UCSD-AML1 (cell line): Measurements from ENCODE around the gene ASB9.
A peak's percentile ranks its signal among the peaks of the same experiment; 100 is the strongest.
"Not testable (repeated sequence)": the region's sequence is repeated elsewhere in the genome, so short reads cannot be mapped to it uniquely, and the experiment has no call there.

Experiments used
- DNase-seq: peaks from one replicate; lab custom pipeline; 2025; ENCODE audit not compliant: unreplicated experiment; lab: John Stamatoyannopoulos, UW

The ASB9 gene, protein sequence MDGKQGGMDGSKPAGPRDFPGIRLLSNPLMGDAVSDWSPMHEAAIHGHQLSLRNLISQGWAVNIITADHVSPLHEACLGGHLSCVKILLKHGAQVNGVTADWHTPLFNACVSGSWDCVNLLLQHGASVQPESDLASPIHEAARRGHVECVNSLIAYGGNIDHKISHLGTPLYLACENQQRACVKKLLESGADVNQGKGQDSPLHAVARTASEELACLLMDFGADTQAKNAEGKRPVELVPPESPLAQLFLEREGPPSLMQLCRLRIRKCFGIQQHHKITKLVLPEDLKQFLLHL

GRCh38 chrX:15269618-15270521 is at the start of gene ASB9:
TSS of gene ASB9 (minus strand) at chrX:15270083. CDS start at chrX:15269874, 209 bp downstream.
- peak; percentile 48 for DNase-seq

DNA sequence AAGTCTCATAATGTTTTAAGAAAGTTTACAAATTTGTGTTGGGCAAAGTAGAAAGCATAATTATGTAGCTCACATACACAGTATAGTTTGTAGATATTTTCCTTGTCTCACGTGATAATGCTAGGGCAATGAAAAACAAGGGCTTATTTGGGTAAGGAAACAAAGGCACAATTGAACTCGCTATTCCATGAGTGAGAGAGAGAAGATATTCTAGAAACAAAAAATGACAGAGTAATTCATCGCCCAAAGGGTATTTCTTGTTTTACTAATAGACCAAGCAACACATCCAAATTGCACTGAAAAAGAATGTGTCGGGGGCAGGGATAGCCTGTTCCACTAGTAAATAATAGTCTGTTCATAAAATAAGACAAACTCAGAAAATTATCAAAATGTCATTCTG is 49.2 kb upstream of the ASB9 start:
- DNase-seq = no peak

- DNase-seq = no peak
Measured at GRCh38 chrX:15315509-15315908, 45.6 kb upstream of the ASB9 start, which contains the start of gene ASB11. TSS of gene ASB11 (minus strand) at chrX:15315640. CDS start at chrX:15315605, 35 bp downstream.

DNA sequence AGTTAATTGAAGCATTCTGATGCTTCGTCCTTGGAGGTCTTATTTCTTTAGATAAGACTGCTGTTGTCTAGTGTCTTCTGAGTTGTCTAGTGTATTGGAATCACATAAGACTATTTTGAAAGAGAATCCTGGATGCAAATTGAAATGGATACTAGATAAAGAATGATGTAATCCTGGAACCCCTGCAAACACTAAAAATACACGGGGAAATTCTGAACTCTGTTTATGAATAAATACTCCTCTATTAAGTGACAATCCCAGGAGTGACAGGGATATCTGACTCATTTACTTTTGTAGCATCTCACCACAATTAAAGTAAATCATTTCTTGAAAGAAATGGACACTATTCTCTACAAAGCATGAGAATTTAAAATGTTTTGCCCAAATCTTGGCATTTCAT is 44.6 kb upstream of the ASB9 start:
- DNase-seq = no peak

DNA sequence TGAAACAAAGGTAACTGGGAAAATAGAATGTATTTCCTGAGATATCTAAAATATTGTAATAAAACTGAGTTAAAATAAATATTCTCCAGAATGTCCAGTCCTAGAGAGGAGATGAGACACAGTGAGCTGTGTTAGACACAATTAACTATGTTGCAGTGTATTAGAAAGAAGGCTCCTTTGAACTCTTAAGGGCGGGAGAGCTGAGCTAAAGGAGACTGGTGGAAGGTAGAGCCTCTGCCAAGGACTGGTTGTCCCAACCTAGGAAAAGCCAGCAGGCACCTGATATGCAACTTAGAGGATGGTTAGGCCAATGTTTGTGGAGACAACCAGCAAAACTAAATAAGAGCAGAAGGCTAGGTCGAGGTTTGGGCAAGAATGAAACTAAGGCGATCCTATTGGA is 41.2 kb upstream of the ASB9 start:
- no peak for DNase-seq

DNA sequence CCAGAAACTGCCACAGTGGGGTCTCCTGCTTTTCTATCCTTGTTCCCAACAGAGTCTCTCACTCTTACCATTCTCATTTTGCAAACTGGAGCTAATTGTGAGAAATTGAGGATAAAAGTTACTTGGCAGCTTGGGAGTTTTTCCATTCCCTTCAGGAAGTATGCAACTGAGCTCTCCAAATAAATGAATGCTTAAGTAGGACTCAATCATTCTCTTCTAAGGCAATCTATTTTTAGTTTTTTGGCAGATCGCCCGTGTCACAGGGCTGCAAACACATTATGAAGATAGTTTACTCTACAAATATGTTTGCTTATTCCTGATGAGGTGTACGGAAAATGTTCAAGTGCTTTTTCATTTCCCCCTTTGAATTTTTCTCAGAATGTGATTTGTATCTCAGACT is 40.2 kb upstream of the ASB9 start:
- DNase-seq = no peak

DNA sequence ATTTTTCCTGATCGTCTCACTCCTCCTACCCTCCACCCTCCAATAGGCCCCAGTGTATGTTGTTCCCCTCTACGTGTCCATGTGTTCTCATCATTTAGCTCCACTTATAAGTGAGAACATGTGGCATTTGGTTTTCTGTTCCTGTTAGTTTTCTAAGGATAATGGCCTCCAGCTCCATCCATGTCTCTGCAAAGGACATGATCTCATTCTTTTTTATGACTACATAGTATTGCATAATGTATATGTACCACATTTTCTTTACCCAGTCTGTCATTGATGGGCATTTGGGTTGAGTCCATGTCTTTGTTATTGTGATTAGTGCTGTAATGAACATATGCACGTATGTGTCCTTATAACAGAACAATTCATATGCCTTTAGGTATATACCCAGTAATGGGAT is 36.0 kb upstream of the ASB9 start:
- not testable (repeated sequence) for DNase-seq

DNA sequence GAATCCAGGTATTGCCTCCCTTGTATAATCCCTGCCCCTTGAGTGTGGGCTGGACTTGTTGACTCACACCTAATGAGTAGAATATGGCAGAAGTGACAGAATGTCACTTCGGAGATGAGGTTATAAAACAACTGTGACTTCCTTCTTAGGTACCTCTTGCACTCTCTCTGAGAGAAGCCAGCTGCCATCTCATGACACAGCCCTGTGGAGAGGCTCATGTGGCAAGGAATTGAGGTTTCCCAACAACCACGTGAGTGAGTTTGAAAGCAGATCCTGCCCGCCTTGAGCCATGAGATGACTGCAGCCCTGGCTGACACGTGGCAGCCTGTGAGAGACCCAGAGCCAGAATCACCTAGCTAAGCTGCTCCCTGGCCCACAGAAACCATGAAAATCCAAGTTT is 32.0 kb upstream of the ASB9 start:
- DNase-seq = peak; percentile 16

DNA sequence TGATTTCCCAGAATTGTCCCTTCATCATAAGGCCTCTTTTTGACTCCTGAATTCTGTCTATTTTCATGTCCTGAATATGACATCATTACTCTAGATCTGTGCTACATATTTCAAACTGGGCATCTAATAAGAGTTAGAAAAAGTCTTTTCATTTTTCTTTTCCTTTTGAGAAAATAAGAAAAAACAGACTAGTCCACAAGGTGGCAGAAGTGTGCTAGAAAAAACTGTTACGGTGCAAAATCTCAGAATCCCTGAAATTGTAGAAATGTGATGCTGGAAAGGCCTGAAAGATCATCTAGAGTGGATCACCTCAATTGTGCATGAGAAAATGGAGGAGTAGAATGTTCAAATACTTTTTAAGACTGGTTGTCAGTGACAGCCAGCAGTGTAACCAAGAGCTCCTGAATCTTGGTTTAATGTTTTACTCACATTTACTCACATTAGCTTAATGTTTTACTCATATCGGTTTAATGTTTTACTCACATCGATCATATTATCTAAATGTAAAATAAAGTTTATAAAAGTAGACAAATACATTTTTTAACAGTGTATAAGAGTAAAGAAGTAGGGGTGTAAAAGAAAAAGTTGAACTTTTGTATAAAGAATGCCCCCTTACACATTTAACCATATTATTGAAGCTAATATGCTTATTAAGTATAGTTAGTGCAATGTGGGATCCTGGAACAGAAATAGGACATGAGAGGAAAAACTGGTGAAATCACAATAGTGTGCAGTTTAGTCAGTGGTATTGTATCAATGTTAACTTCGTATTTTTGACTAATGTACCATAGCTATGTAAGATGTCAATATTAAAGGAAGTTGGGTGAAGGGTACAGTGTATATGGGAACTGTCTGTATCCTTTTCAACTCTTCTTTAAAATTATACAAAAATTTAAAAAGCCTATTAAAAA is 30.3 kb upstream of the ASB9 start:
- no peak for DNase-seq

GRCh38 chrX:15298780-15299179 is 28.9 kb upstream of the ASB9 start:
- no peak for DNase-seq

GRCh38 chrX:15298201-15298600 is 28.3 kb upstream of the ASB9 start:
- no peak for DNase-seq

- DNase-seq = no peak
Measured at GRCh38 chrX:15293451-15293850, 23.6 kb upstream of the ASB9 start.

DNA sequence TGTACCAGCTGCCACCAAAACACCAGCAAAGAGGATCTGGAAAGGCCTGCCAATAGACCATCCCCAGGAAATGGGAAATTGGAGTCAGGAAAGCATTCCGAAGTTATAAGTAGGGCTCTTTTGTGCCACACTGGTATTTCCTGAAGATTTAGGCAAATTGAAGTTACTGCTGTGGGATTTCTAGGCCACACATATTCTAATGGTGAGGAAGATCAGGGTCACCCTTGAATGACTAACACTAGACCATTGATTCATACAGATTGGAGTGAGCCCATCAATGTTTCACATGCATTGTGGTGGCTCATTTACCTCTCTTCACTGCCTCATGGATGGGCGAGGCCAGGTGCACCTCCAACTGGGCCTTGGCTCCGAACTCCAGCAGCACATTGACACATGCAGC is 23.0 kb upstream of the ASB9 start:
- no peak for DNase-seq

GRCh38 chrX:15277604-15278003 is 7.7 kb upstream of the ASB9 start:
- DNase-seq = no peak

DNA sequence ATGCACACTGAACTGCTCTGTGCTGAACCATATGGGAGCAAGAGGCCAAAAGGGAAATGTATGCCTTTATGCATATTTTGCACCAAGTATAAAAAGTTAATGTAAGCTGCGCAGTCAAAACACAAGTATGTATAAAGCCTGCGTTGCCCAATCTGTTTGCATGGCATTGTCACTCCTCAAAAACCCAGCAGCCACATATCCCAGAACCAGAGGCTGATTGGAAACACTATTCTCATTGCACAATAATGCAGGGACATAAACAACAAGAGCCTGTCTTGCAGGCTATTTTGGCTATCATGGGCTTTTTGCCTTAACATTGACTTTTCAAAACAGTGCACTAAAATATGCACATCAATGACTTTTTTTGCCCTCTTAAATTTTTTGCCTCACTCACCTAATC is 5.1 kb upstream of the ASB9 start:
- DNase-seq = no peak

- DNase-seq = not testable (repeated sequence)
Measured at GRCh38 chrX:15273275-15273674, 3.4 kb upstream of the ASB9 start.

- no peak for DNase-seq
Measured at GRCh38 chrX:15271757-15272156, 1.9 kb upstream of the ASB9 start.

- DNase-seq = no peak
Measured at GRCh38 chrX:15269120-15269519, 763 bp downstream of the ASB9 start.

DNA sequence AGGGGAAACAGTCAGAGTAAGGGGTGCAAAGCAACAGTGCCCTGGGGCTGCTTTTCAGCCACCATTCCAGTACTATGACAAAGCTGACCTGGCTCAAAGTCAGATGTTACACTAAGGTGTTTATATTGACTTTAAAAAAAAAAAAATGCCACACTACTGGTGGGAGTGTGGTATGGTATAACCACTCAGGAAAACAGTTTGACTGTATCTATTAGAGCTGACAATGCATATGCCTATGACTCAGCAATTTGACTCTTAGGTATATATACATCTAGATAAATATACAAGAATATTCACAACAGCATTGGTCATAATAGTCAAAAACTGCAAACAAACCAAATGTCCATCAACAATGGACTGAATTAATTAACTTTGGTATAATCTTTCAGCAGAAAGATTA is 15.0 kb downstream of the ASB9 start:
- no peak for DNase-seq

DNA sequence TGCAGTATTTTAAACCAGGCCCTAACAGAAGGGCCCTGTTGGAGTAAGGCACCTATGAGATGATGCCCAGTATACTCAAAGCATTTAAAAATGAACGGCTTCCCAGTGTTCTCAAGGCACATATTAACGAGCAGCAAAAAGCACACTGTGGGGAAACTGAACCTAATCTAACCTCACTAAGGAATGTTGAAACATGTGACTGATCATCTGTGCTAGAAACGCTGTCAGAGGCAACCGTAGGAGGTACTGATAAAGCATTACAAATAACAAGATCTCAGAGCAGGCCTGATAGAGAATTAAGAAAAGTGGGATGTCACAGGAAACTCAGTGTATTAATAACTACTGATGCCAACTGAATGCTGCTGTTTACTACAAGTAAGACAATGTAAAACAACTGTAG is 24.0 kb downstream of the ASB9 start:
- DNase-seq = no peak

DNA sequence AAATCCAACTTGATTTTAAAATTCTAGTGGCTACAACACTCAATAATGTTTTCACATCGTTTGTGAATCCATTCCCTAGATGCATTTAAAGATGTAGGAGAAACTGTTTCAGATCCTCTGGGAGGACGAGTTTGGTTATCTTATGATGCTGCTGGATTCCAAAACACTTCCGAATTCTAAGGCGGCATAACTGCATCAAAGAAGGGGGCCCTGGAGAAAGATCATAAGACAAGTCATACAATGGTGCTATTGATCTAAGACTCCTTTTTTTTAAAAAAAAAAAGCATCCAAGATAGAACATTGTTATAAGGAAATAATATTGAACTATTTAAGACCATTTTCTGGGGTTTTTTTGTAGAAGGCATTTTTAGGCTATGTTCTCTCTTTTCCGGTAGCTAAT is 25.5 kb downstream of the ASB9 start:
- no peak for DNase-seq
